Smooth muscle cell (in vitro differentiated cells): ENCODE measurements around the gene MAD1L1. TPM values are rescaled to one million over a fixed set of nuclear protein-coding genes. Genes with fewer than 3 reads are reported as not detected.

Experiments used
- DNase-seq: peaks from one replicate; lab custom pipeline; 2025; ENCODE audit not compliant: unreplicated experiment; lab: John Stamatoyannopoulos, UW
- H2AFZ ChIP-seq: fragments of 200-600 bp; sonication (generic); 2 replicates; pipeline ENCODE4 v1.6.0; 2016; ENCODE audit warnings: antibody characterized with exemption, low read depth, mild to moderate bottlenecking
- H3F3A ChIP-seq: fragments of 200-600 bp; sonication (generic); 2 replicates; pipeline ENCODE4 v1.6.0; 2017; ENCODE audit warnings: antibody characterized with exemption, low read depth
- H3K27ac ChIP-seq: fragments of 200-600 bp; sonication (generic); 2 replicates; pipeline ENCODE4 v1.5.1; 2016; ENCODE audit warnings: low read depth, mild to moderate bottlenecking
- H3K27me3 ChIP-seq: fragments of 200-600 bp; sonication (generic); 2 replicates; pipeline ENCODE4 v1.6.1; 2016; ENCODE audit warnings: low read depth, mild to moderate bottlenecking
- H3K36me3 ChIP-seq: fragments of 200-600 bp; sonication (generic); 2 replicates; pipeline ENCODE4 v1.5.1; 2016; ENCODE audit warnings: low read depth
- H3K4me1 ChIP-seq: fragments of 200-600 bp; sonication (generic); 2 replicates; pipeline ENCODE4 v1.5.1; 2016; ENCODE audit warnings: low read depth
- H3K4me2 ChIP-seq: fragments of 200-600 bp; sonication (generic); 2 replicates; pipeline ENCODE4 v1.6.0; 2016; ENCODE audit warnings: mild to moderate bottlenecking
- H3K4me3 ChIP-seq: fragments of 200-600 bp; sonication (generic); 2 replicates; pipeline ENCODE4 v1.5.1; 2016; ENCODE audit warnings: mild to moderate bottlenecking
- H3K79me2 ChIP-seq: fragments of 200-600 bp; sonication (generic); 2 replicates; pipeline ENCODE4 v1.6.0; 2016; ENCODE audit warnings: low read depth, mild to moderate bottlenecking
- H3K9ac ChIP-seq: fragments of 200-600 bp; sonication (generic); 2 replicates; pipeline ENCODE4 v1.6.0; 2016; ENCODE audit warnings: low read depth
- H3K9me3 ChIP-seq: fragments of 200-600 bp; sonication (generic); replicated peaks from 2 replicates; pipeline ENCODE4 v1.5.1; 2016; ENCODE audit warnings: low read depth
- H4K20me1 ChIP-seq: fragments of 200-600 bp; sonication (generic); 2 replicates; pipeline ENCODE4 v1.6.0; 2016; ENCODE audit warnings: low read depth
- CTCF ChIP-seq: fragments of 200-600 bp; sonication (generic); IDR thresholded peaks from 2 replicates; pipeline ENCODE4 v1.5.1; 2017; ENCODE audit warnings: borderline replicate concordance, mild to moderate bottlenecking, antibody characterized with exemption; ENCODE audit not compliant: insufficient read depth, poor library complexity, severe bottlenecking
- WGBS: methylation state at CpG from one replicate; pipeline ENCODE4 v1.1.7; 2016; ENCODE audit warnings: low lambda C conversion rate; 5-methylcytosine and 5-hydroxymethylcytosine counted together
- polyA plus RNA-seq: library from polyadenylated mRNA; unstranded; fragments of >200 nt; fragmentation: Nextera tagmentation; extraction: Ambion mirVana; gene quantifications from 2 replicates; pipeline ENCODE4 v1.2.1, GENCODE V29; 2016
- total RNA-seq: library from RNA; depleted of rRNA; stranded (reverse); fragments of >200 nt; gene quantifications from 2 replicates; pipeline ENCODE4 v1.2.3, GENCODE V29; 2014

The MAD1L1 gene
- total and polyA plus RNA-seq, 2 experiments from 2014 or later: 33.4 to 60.7 TPM

- no peak overlapping the region for H3K9ac ChIP-seq
- no peak overlapping the region for H3K27ac ChIP-seq
- no peak overlapping the region for H2AFZ ChIP-seq
- no peaks in the 10 kb centered on the region for H3F3A ChIP-seq
- H3K36me3 ChIP-seq: no peaks in the 10 kb centered on the region
- no peak for TF ChIP-seq CTCF
- H4K20me1 ChIP-seq: peaks cover 3% of the 10 kb centered on the region
- no peak overlapping the region for H3K4me2 ChIP-seq
- H3K79me2 ChIP-seq: no peaks in the 10 kb centered on the region
- no peaks in the 10 kb centered on the region for H3K9me3 ChIP-seq
- 97% methylated on average over 28 of the region's 28 CpGs for WGBS
- H3K4me1 ChIP-seq: no peaks in the 10 kb centered on the region
- H3K4me3 ChIP-seq: no peak overlapping the region
- no peak for DNase-seq
- no peaks in the 10 kb centered on the region for H3K27me3 ChIP-seq
Measured at GRCh38 chr7:2012044-2012900, 220.5 kb downstream of the MAD1L1 start.

GRCh38 chr7:2011266-2012043, 221.3 kb downstream of the MAD1L1 start:
- H3K36me3 ChIP-seq: no peaks in the 10 kb centered on the region
- H3K4me1 ChIP-seq: no peaks in the 10 kb centered on the region
- TF ChIP-seq CTCF: no peak
- H3K27ac ChIP-seq: no peak overlapping the region
- H3K9ac ChIP-seq: no peak overlapping the region
- no peaks in the 10 kb centered on the region for H3K9me3 ChIP-seq
- no peaks in the 10 kb centered on the region for H3K79me2 ChIP-seq
- no peaks in the 10 kb centered on the region for H3F3A ChIP-seq
- no peaks in the 10 kb centered on the region for H3K27me3 ChIP-seq
- DNase-seq: no peak
- H2AFZ ChIP-seq: no peak overlapping the region
- H3K4me3 ChIP-seq: no peak overlapping the region
- no peak overlapping the region for H3K4me2 ChIP-seq
- H4K20me1 ChIP-seq: no peaks in the 10 kb centered on the region
- WGBS: 95% methylated on average over 17 of the region's 17 CpGs

- Histone ChIP-seq H3K27me3 (no peaks in the 10 kb centered on the region), H3K9ac (no peak overlapping the region), H3K4me1 (no peaks in the 10 kb centered on the region), H3K36me3 (no peaks in the 10 kb centered on the region), H3K9me3 (no peaks in the 10 kb centered on the region), H3K4me2 (no peak overlapping the region), H3K27ac (no peak overlapping the region), H3K79me2 (no peaks in the 10 kb centered on the region), H3K4me3 (no peak overlapping the region), H2AFZ (no peak overlapping the region), H3F3A (no peaks in the 10 kb centered on the region), H4K20me1 (no peaks in the 10 kb centered on the region)
- DNase-seq: no peak
- WGBS: 90% methylated on average over 23 of the region's 29 CpGs
- TF ChIP-seq CTCF: no peak
Measured at GRCh38 chr7:2010551-2011265, 222.0 kb downstream of the MAD1L1 start.
